Measurements from ENCODE around the gene KCNAB1.

GRCh38 chr3:156256945-156257344 is 136.6 kb downstream of the KCNAB1 start:
- no peak for TF ChIP-seq CTCF (IDR thresholded peaks at IDR 0.05; ENCODE audit: low read length)
- no peak for TF ChIP-seq EZH2 (optimal IDR thresholded peaks at IDR 0.05; ENCODE audit: low read depth, low read length)
- TF ChIP-seq EZH2phosphoT487 (IDR thresholded peaks at IDR 0.05; ENCODE audit: low read length), result no peak
